ENCODE data around the gene PLPPR5. TPM values are rescaled to one million over a fixed set of nuclear protein-coding genes. Genes with fewer than 3 reads are reported as not detected.
"Not testable (repeated sequence)": the region's sequence is repeated elsewhere in the genome, so short reads cannot be mapped to it uniquely, and the experiment has no call there.

The PLPPR5 gene
- 9.6 and 14.9 TPM in 2 replicates for polyA plus RNA-seq (2014; cell fraction: cytosol; rRNA removed)
- 4.1 and 4.6 TPM in 2 replicates for polyA plus RNA-seq (2014; cell fraction: nucleus; rRNA removed)

DNA sequence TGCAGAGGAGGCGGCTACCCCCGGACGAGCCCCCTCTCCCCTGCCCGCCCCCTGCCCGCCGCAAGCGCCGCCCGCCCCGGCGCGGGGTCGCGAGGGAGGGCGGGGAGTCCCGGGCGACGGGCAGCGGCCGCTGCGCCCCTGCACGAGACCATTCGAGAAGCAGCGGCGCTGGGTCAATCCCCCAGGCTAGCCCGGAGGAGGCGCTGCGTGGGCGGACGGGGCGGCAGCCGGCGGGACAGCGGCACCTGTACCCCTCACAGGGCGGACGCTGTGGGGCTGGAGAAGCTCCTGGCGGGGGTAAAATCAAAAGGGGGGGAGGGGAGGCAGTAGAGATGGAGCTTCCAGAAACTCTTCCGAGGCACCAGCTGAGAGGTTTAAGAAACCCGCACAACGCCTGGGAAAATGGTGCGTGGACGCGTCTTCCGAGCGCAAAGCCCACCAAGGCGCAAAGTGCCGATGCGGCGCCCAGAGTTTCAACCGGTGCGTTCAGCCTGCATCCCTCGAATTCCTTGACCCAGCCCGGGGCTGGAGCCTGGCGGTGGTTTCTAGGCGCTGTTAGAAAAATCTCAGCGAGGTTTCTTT, at the start of gene PLPPR5:
PLPPR5 (minus strand) TSS at position 1 of the 582 bp plus-strand sequence. CDS start 190 bp downstream, outside the sequence.
- DNase-seq (ENCODE audit: low spot score) = peak; percentile 47

DNA sequence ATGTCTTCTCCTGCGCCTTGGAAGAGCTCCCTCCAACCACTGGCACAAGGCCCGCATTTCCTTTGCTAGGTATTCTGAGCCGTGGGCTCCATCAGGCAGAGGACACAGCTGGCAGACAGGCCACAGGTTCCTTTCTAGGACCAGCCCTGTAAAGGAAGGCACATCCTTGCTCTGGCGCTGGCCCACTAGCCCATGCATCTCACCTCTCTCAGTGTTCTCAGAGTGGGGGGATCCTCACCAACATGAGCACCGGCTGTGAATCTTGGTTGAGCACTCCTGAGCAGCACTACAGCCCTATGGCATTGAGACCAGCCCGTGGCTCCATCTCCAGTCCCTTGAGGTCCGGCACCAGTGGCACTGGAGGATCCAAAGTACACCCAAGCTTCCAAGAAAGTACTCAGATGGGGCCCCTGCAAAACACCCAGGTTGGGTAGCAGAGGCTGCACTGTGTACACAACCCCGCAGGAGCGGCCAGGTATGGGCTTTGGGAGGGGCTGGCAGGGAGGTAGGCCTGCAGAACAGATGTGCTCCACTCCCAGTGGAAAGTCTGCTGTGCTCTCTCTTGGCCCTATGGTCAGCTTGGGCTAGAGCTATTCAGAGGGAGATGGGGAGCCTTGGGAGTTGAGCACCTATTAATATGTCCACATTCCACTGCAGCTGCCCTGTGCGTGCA, 47.1 kb upstream of the PLPPR5 start:
- no peak for DNase-seq (ENCODE audit: low spot score)

GRCh38 chr1:99049745-99050144, 45.1 kb upstream of the PLPPR5 start:
- DNase-seq (ENCODE audit: low spot score) = no peak

DNA sequence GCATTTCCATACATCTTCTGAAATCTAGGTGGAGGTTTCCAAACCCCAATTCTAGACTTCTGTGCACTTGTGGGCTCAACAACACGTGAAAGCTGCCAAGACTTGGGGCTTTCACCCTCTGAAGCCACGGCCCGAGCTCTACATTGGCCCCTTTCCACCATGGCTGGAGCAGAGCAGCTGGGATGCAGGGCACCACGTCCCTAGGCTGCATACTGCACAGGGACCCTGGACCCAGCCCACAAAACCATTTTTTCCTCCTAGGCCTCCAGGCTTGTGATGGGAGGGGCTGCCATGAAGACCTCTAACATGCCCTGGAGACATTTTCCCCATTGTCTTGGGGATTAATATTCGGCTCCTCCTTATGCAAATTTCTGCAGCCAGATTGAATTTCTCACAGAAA, 32.1 kb upstream of the PLPPR5 start:
- DNase-seq (ENCODE audit: low spot score) = not testable (repeated sequence)

GRCh38 chr1:99018313-99018712, 13.7 kb upstream of the PLPPR5 start:
- peak; percentile 67 for DNase-seq (ENCODE audit: low spot score)

DNA sequence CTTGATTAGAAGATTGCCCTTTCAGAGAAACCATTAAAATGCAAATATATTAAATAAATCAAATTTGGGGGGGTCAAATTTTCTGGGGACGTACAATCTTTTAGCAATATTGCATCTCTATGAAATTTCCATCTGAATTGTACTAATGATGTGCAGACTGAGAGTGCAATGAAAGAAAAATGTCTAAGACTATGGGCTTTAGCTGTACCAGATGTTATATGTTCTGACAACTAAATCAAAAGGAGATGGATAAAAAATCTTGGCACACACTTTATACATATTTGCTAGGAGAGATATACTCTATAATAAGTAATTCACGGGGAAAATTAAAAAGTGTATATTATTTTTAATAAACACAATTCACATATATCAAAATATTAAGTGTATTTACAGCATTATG, 13.0 kb upstream of the PLPPR5 start:
- DNase-seq (ENCODE audit: low spot score) = no peak

GRCh38 chr1:99010679-99011078, 6.0 kb upstream of the PLPPR5 start:
- no peak for DNase-seq (ENCODE audit: low spot score)

DNA sequence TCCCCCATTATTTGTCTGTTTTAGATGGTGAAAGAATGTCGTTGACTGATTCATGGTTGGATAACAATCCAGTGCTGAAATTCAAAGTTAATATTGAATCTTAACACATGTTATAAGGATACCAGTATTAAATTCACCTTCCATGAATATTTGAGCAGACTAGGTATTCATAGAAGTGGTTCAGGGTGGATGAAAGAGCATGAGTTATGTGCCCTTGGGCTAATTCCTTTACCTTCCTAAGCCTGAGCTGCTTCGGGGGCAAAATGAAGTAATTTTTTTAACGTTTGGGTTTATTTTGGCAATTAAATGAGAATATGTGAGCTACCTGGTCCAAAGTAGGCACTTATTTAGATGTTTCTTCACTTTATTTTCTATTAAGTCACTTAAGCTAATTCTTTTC, 2.7 kb upstream of the PLPPR5 start:
- no peak for DNase-seq (ENCODE audit: low spot score)

DNA sequence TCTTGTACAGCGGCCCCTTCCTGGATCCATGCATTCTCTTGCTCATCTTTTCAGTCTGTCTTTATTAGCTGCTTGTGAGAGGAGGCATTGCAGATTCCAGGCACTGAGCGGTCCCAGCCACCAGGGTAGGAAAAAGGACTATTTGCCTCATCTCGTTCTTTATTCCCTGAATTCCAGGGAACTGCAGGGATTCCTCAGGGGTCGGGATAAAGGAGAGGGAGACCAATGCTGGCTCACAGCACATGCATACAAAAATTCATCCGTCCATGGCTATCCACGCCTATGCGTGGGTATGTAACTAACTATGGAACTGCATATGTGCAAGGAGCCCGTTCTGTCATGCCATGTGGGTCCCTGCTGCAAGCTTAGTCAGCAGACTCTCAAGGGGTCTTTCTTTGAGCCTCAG, 879 bp upstream of the PLPPR5 start:
- peak; percentile 44 for DNase-seq (ENCODE audit: low spot score)

- peak; percentile 49 for DNase-seq (ENCODE audit: low spot score)
Observed at GRCh38 chr1:99004254-99004860, 304 bp downstream of the PLPPR5 start.

DNA sequence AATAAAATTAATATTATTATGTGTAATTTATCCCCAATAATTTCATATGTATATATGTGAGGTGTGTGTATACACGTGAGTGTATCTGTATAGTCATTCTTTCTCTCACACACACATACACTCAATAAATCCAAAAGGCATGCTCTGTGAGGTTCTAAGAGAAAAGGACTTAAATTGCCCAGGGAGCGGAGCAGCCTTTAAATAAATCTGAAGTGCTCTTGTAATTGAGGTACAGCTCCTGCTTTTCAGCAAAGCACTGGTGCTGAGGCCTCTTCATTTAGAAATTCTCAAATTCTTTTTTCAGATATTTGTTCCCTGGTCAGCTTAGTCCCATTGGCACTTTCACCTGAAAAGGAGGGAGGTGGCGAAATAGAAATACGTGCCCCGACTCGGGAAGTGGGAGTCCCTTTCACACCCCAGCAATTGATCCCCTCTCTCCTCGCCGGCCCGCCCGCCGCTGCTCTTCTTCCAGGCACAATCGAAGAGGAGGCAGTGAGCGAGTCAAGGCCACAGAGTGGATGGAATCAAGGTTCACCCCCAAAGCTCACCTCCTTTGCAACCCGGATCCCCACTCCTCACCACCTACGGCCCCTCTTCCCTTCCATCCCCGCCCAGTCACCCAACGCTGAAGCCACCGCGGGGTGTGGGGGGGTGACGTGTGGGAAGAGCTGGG, 944 bp downstream of the PLPPR5 start:
- DNase-seq (ENCODE audit: low spot score) = peak; percentile 15

DNA sequence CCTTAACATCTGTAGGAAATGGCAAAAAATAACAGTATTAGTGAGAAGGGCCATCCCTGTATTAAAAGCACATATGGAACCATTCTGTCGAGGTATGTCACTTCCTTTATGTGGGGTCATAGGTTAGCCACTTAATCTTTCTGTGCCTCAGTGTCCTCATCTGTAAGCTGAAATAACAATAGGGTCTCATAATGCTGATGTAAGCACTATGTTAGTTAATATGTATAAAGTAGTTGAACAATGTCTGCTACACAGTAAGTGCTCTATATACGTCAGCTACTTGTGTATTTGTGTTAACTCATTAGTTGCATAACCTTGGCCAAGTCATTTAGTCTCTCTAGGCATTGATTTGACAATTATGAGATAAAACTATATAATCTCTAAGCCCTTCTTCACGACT, 11.8 kb downstream of the PLPPR5 start:
- DNase-seq (ENCODE audit: low spot score) = no peak

GRCh38 chr1:98991127-98992012, 13.3 kb downstream of the PLPPR5 start:
- DNase-seq (ENCODE audit: low spot score) = no peak

DNA sequence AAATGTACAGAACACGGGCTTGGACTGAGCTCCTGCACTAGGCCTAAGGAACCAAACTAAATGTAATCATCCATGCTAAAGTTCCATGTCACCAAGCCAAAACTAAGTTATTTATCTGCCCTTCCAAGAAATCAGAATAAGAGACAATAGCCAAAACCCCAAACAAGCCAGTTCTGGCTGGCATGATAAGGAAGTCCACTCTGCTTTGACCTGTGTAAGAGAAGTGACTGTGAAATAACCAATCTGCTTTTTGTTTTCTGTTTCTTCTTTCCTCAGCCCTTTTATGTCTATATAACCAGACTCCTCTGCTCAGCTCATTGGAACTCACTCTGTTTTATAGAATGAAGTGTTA, 15.1 kb downstream of the PLPPR5 start:
- no peak for DNase-seq (ENCODE audit: low spot score)

- DNase-seq (ENCODE audit: low spot score) = no peak
Observed at GRCh38 chr1:98988904-98989555, 15.6 kb downstream of the PLPPR5 start.

DNA sequence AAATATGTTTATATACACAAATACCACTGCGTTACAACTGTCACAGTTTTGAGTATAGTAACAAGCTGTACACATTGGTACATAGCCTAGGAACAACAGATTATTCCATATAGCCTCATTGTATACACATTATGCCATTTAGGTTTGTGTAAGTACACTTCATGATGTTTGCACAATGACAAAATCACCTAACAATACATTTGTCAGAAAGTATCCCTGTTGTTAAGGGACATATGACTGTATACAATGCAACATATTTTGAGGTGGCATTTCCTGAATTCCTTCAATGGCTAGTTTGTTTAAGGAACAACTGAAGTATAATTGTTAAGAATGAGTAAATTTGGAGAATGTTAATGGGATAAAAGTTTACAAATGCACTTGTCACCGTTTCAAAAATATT, 19.0 kb downstream of the PLPPR5 start:
- no peak for DNase-seq (ENCODE audit: low spot score)

- DNase-seq (ENCODE audit: low spot score) = no peak
Observed at GRCh38 chr1:98981917-98982513, 22.6 kb downstream of the PLPPR5 start.

DNA sequence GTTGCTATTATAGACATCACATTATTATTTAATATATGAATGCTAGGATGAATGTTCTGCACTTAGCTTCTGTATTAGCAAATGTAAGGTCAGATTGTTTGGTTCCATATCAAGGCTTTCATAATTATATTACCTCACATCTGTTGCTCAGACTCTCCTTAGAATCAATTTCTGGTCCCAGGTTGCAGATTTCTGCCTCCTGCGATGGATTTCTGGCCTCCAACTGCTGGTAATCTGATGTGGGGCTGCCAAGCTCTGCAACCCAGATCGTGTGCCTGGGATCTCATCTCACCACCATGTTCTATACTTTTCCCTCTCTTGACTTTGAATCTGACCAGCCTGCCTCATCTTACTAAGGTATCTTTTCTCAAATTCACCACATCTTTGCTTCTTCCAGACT, 25.2 kb downstream of the PLPPR5 start:
- peak; percentile 48 for DNase-seq (ENCODE audit: low spot score)

- DNase-seq (ENCODE audit: low spot score) = no peak
Observed at GRCh38 chr1:98975810-98976209, 28.9 kb downstream of the PLPPR5 start.

DNA sequence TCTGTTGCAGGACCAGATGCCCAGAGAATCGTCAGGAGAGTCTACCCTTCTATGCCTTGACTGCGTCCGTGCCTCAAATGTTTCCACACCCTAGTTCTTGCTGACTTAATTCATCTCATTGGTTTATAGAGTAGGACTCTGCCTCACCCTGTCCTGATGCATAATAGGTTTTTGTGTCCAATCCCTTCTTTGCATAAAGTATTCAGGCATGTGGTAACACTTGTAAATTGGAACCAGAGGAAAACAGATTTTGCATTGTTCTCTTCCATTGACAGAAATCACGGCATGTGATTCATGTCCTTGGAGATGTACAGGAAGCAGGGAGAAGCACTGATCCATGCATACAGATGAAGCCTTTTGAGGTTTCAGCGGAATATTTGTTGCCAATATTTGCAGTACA, 29.5 kb downstream of the PLPPR5 start:
- DNase-seq (ENCODE audit: low spot score) = no peak
